Choroid plexus epithelial cell (primary cell): ENCODE results near the gene NOS2.
"Not testable (repeated sequence)": the region's sequence is repeated elsewhere in the genome, so short reads cannot be mapped to it uniquely, and the experiment has no call there.

Experiments used
- DNase-seq: peaks from one replicate; pipeline ENCODE4 v3.0.0-alpha.2; 2010; ENCODE audit warnings: low read depth
- H3K4me3 ChIP-seq: 2 replicates; pipeline ENCODE4 v1.5.1; 2011; ENCODE audit warnings: low read depth, mild to moderate bottlenecking, control low read depth, low read length, moderate library complexity
- CTCF ChIP-seq: conservative IDR thresholded peaks from 2 replicates; pipeline ENCODE4 v1.5.1; 2011; ENCODE audit warnings: low read depth, mild to moderate bottlenecking, control low read depth, inconsistent platforms, low read length, moderate library complexity

The NOS2 gene

GRCh38 chr17:27755706-27756466 lies 44.4 kb downstream of the NOS2 start:
- no peak for DNase-seq
- TF ChIP-seq CTCF, result no peak
- no peak overlapping the region for H3K4me3 ChIP-seq

- DNase-seq, result no peak
- TF ChIP-seq CTCF, result no peak
- H3K4me3 ChIP-seq, result no peak overlapping the region
Measured at GRCh38 chr17:27754549-27754948, 45.8 kb downstream of the NOS2 start.

- not testable (repeated sequence) for DNase-seq, H3K4me3 ChIP-seq
Measured at GRCh38 chr17:27753726-27754125, 46.6 kb downstream of the NOS2 start.

- not testable (repeated sequence) for H3K4me3 ChIP-seq, DNase-seq
Measured at GRCh38 chr17:27752831-27753619, 47.3 kb downstream of the NOS2 start.

GRCh38 chr17:27751622-27752490 lies 48.5 kb downstream of the NOS2 start:
- DNase-seq, result no peak
- H3K4me3 ChIP-seq, result no peak overlapping the region
- no peak for TF ChIP-seq CTCF

GRCh38 chr17:27751166-27751565 lies 49.2 kb downstream of the NOS2 start:
- no peak overlapping the region for H3K4me3 ChIP-seq
- no peak for TF ChIP-seq CTCF
- DNase-seq, result no peak

- H3K4me3 ChIP-seq, DNase-seq: not testable (repeated sequence)
Measured at GRCh38 chr17:27749562-27750150, 50.7 kb downstream of the NOS2 start.

- H3K4me3 ChIP-seq, result no peak overlapping the region
- DNase-seq, result no peak
- no peak for TF ChIP-seq CTCF
Measured at GRCh38 chr17:27748360-27748825, 51.9 kb downstream of the NOS2 start.
